Sigmoid colon (tissue), 7 donors: ENCODE measurements around the gene FRMPD4. TPM values are rescaled to one million over a fixed set of nuclear protein-coding genes. Genes with fewer than 3 reads are reported as not detected.

Experiments
- DNase-seq: peaks from one replicate; pipeline ENCODE4 v3.0.0-alpha.2; 2019
- H3K27ac ChIP-seq, 4 donors: fragments of 200-600 bp; sonication (generic); one replicate each; pipeline ENCODE4 v1.5.1; 2016 to 2019; ENCODE audit warnings: mild to moderate bottlenecking in 1 of 4
- H3K27me3 ChIP-seq, 3 donors: fragments of 200-600 bp; sonication (generic); one replicate each; pipeline ENCODE4 v1.5.1; 2019; ENCODE audit warnings: mild to moderate bottlenecking in 1 of 3
- H3K36me3 ChIP-seq, 4 donors: fragments of 200-600 bp; sonication (generic); one replicate each; pipeline ENCODE4 v1.5.1; 2016 to 2019
- H3K4me1 ChIP-seq, 4 donors: fragments of 200-600 bp; sonication (generic); one replicate each; pipeline ENCODE4 v1.5.1; 2017 to 2019
- H3K4me3 ChIP-seq, 4 donors: fragments of 200-600 bp; sonication (generic); one replicate each; pipeline ENCODE4 v1.5.1; 2017 to 2019; ENCODE audit warnings: mild to moderate bottlenecking in 2 of 4, moderate library complexity in 1 of 4
- H3K9me3 ChIP-seq, 4 donors: fragments of 200-600 bp in 3 of 4; sonication (generic) in 3 of 4; one replicate each; pipeline versions ENCODE4 v1.5.1 to v1.6.1; 2013 to 2019
- CTCF ChIP-seq, 4 experiments: fragments of 450-650 bp in 3 of 4; fragments of 200-600 bp in 1 of 4; IDR thresholded peaks; one replicate each; pipeline ENCODE4 v1.5.1; 2016 to 2019; ENCODE audit warnings: antibody characterized with exemption in 4 of 4, mild to moderate bottlenecking in 3 of 4, moderate library complexity in 2 of 4
- EP300 ChIP-seq, 4 donors: sonication (generic); formaldehyde crosslinking; IDR thresholded peaks; one replicate each; pipeline ENCODE4 v1.6.1; 2017; ENCODE audit warnings: antibody characterized with exemption in 4 of 4
- POLR2A ChIP-seq, 2 donors: fragments of 450-650 bp; IDR thresholded peaks; one replicate each; pipeline ENCODE4 v1.6.1; 2016; ENCODE audit warnings: antibody characterized with exemption in 2 of 2, mild to moderate bottlenecking in 2 of 2, moderate library complexity in 2 of 2
- POLR2AphosphoS5 ChIP-seq, 4 donors: sonication (generic); formaldehyde crosslinking; IDR thresholded peaks; one replicate each; pipeline ENCODE4 v1.6.1; 2017; ENCODE audit warnings: antibody characterized with exemption in 4 of 4
- WGBS, 2 donors: extraction: QIAGEN DNeasy Blood & Tissue Kit; methylation state at CpG; one replicate each; pipeline ENCODE4 v1.1.7; 2013; 5-methylcytosine and 5-hydroxymethylcytosine counted together
- intact Hi-C: fragments of 100-400 bp; cut with DNase I; formaldehyde crosslinking; loops from one replicate; pipeline ENCODE4 v1.15.1; 2023
- polyA plus RNA-seq, 3 donors: library from polyadenylated mRNA; stranded (reverse); fragments of 200-250 nt; gene quantifications; one replicate each; pipeline ENCODE4 v1.2.3, GENCODE V29; 2013
- total RNA-seq, 4 donors: library from RNA; depleted of rRNA; stranded (reverse); fragments of >200 nt; gene quantifications; one replicate each; pipeline ENCODE4 v1.1.0, GENCODE V29; 2016
- donor health status: healthy with polysubstance abuse.
- donor health status: Bipolar disorder and iron deficiency.
- donor health status: healthy.

The FRMPD4 gene
- total and polyA plus RNA-seq, 7 donors, result 0.22 to 5.8 (median 2.9) TPM; not detected in 2

GRCh38 chrX:12690646-12691045 is 552.4 kb downstream of the FRMPD4 start:
- TF ChIP-seq POLR2A (IDR thresholded peaks at IDR 0.05) (no peak), POLR2AphosphoS5 (IDR thresholded peaks at IDR 0.05) (no peak), EP300 (IDR thresholded peaks at IDR 0.05) (no peak), CTCF (IDR thresholded peaks at IDR 0.05) (no peak)
- intact Hi-C loops, result no loop called here
- Histone ChIP-seq H3K9me3 (no peaks in the 10 kb centered on the region), H3K4me3 (no peak overlapping the region), H3K27me3 (no peaks in the 10 kb centered on the region), H3K4me1 (no peaks in the 10 kb centered on the region), H3K27ac (no peak overlapping the region), H3K36me3 (no peaks in the 10 kb centered on the region)
- 65 to 91% methylated on average over 3 of the region's 3 CpGs for WGBS, 2 donors
- DNase-seq, result no peak

GRCh38 chrX:12693754-12694153 is 555.5 kb downstream of the FRMPD4 start:
- Histone ChIP-seq H3K27ac (no peak overlapping the region), H3K9me3 (no peaks in the 10 kb centered on the region)
- WGBS, 2 donors, result 86 to 91% methylated on average over 2 of the region's 2 CpGs

GRCh38 chrX:12700745-12701144 is 562.5 kb downstream of the FRMPD4 start:
- 27 to 57% methylated on average over 4 of the region's 4 CpGs for WGBS, 2 donors
- Histone ChIP-seq H3K4me1 (no peaks in the 10 kb centered on the region), H3K27ac (no peak overlapping the region), H3K9me3 (no peaks in the 10 kb centered on the region), H3K36me3 (no peaks in the 10 kb centered on the region), H3K4me3 (no peak overlapping the region), H3K27me3 (no peaks in the 10 kb centered on the region)
- DNase-seq, result no peak
- TF ChIP-seq EP300 (IDR thresholded peaks at IDR 0.05) (no peak), CTCF (IDR thresholded peaks at IDR 0.05) (no peak)
- intact Hi-C loops, result loop anchor here (2.0 to 5.0 kb wide), 2 partner anchors 620 to 913 kb away; no protein-coding TSS in a partner anchor

More at GRCh38 chrX:12693754-12694153, 555.5 kb downstream of the FRMPD4 start:
- Histone ChIP-seq H3K36me3 (no peaks in the 10 kb centered on the region), H3K27me3 (no peaks in the 10 kb centered on the region), H3K4me3 (no peak overlapping the region), H3K4me1 (no peaks in the 10 kb centered on the region)
- DNase-seq, result no peak
- TF ChIP-seq POLR2AphosphoS5 (IDR thresholded peaks at IDR 0.05) (no peak), EP300 (IDR thresholded peaks at IDR 0.05) (no peak), CTCF (IDR thresholded peaks at IDR 0.05) (no peak), POLR2A (IDR thresholded peaks at IDR 0.05) (no peak)
- intact Hi-C loops, result no loop called here

- intact Hi-C loops, result loop anchor here (2.0 to 5.0 kb wide), 2 partner anchors 621 to 914 kb away; no protein-coding TSS in a partner anchor
- 10 to 19% methylated on average over 18 of the region's 18 CpGs for WGBS, 2 donors
- Histone ChIP-seq H3K9me3 (no peaks in the 10 kb centered on the region), H3K4me3 (no peak overlapping the region), H3K27ac (no peak overlapping the region), H3K4me1 (no peaks in the 10 kb centered on the region), H3K27me3 (no peaks in the 10 kb centered on the region), H3K36me3 (no peaks in the 10 kb centered on the region)
- TF ChIP-seq POLR2A (IDR thresholded peaks at IDR 0.05), result no peak
- TF ChIP-seq CTCF (IDR thresholded peaks at IDR 0.05), result peak in 2 of 4 experiments; percentile 47
- DNase-seq, result peak; percentile 73
Measured at GRCh38 chrX:12701628-12702027, 563.4 kb downstream of the FRMPD4 start.

GRCh38 chrX:12702509-12703091 is 564.3 kb downstream of the FRMPD4 start:
- Histone ChIP-seq H3K36me3 (no peaks in the 10 kb centered on the region), H3K4me3 (no peak overlapping the region), H3K9me3 (no peaks in the 10 kb centered on the region), H3K4me1 (no peaks in the 10 kb centered on the region), H3K27me3 (no peaks in the 10 kb centered on the region), H3K27ac (no peak overlapping the region)
- no peak for TF ChIP-seq POLR2A (IDR thresholded peaks at IDR 0.05)
- TF ChIP-seq EP300 (IDR thresholded peaks at IDR 0.05), result no peak
- no peak for TF ChIP-seq CTCF (IDR thresholded peaks at IDR 0.05)
- TF ChIP-seq POLR2AphosphoS5 (IDR thresholded peaks at IDR 0.05), result no peak
- no peak for DNase-seq
- intact Hi-C loops, result loop anchor here (5.0 kb wide), 1 partner anchor 915 kb away; no protein-coding TSS in a partner anchor
- 94 to 96% methylated on average over 3 of the region's 3 CpGs for WGBS, 2 donors
